ENCODE measurements around the gene ZIC5. TPM values are rescaled to one million over a fixed set of nuclear protein-coding genes. Genes with fewer than 3 reads are reported as not detected.
A peak's percentile ranks its signal among the peaks of the same experiment; 100 is the strongest.

Gene ZIC5
- total and polyA plus RNA-seq, 2 donors (not counting 1 experiment from before 2014, with no cell fraction given): not detected

DNA sequence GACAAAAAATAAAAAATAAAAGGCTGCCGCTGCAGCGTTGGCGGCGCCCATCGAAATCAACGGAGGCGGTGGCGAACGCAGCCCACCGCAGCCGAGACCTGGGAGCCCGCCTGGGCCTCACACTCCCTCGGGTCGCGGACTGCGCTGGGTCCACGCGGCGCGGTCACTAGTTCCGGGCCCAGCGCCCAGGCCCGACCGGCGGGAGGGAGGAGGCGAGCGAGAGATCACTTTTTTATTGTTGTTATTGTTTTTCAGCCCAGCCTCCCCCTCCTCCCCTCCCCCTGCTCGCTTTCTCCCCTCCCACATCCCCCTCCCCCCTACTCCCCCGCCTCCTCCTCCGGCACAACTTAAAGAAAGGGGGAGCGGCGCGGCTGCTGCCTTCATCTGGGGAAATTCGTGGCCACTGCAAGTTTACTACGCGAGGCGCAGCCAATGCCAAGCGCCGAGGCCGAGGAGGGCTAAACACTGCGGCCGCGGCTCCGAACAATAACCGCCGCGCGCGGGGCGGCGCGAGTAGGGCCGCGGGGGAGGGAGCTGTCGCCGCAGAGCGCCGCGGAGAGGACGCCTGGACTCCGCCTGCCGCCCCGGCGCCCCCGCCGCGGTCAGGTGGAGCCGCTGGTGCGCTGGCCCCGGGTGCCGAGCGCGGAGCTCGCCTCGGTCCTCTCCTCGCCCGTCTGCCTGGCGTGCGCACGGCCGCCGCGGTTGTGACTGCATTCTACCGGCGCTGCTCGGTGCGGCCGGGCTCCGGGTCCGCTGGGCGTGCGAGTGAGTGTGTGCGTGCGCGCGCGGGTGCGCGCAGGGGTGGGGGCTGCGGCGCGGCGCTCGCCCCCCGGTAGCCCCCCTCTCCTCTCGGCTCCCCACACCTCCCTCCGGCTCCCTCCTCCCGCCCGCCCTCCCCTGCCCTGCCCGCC is 9.5 kb upstream of the ZIC5 start:
- Histone ChIP-seq H3K27me3 (ENCODE audit: control insufficient read depth, insufficient read depth, low read length) (peaks cover 76% of the 10 kb centered on the region), H3K4me1 (ENCODE audit: control insufficient read depth, extremely low read depth, insufficient read depth, low read length) (no peaks in the 10 kb centered on the region), H3K79me2 (ENCODE audit: control insufficient read depth, insufficient read depth, low read length) (no peaks in the 10 kb centered on the region), H3K4me2 (ENCODE audit: extremely low read depth, insufficient read depth, low read length) (peak overlapping the region; percentile 59), H3K27ac (ENCODE audit: insufficient read depth, low read length) (no peak overlapping the region), H3K9me3 (ENCODE audit: control insufficient read depth, insufficient read depth, low read depth, low read length) (no peaks in the 10 kb centered on the region), H3K36me3 (ENCODE audit: control insufficient read depth, insufficient read depth, low read length) (no peaks in the 10 kb centered on the region), H3K4me3 (replicated peaks in 1 of 4; ENCODE audit: control extremely low read depth in 1 of 4, insufficient read depth in 1 of 4, low read depth in 3 of 4, low read length in 4 of 4) (peak overlapping the region; percentile 11 to 42 (median 30)), H3K9ac (ENCODE audit: insufficient read depth, low read length) (no peak overlapping the region), H4K20me1 (ENCODE audit: control insufficient read depth, extremely low read depth, insufficient read depth, low read length) (no peaks in the 10 kb centered on the region), H2AFZ (ENCODE audit: low read length) (no peak overlapping the region)
- TF ChIP-seq, protein P1, sequence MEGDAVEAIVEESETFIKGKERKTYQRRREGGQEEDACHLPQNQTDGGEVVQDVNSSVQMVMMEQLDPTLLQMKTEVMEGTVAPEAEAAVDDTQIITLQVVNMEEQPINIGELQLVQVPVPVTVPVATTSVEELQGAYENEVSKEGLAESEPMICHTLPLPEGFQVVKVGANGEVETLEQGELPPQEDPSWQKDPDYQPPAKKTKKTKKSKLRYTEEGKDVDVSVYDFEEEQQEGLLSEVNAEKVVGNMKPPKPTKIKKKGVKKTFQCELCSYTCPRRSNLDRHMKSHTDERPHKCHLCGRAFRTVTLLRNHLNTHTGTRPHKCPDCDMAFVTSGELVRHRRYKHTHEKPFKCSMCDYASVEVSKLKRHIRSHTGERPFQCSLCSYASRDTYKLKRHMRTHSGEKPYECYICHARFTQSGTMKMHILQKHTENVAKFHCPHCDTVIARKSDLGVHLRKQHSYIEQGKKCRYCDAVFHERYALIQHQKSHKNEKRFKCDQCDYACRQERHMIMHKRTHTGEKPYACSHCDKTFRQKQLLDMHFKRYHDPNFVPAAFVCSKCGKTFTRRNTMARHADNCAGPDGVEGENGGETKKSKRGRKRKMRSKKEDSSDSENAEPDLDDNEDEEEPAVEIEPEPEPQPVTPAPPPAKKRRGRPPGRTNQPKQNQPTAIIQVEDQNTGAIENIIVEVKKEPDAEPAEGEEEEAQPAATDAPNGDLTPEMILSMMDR (conservative IDR thresholded peaks at IDR 0.05 in 1 of 2, IDR thresholded peaks at IDR 0.05 in 1 of 2; ENCODE audit: low read depth in 1 of 2, low read length in 2 of 2): no peak
- no peak for TF ChIP-seq EZH2 (IDR thresholded peaks at IDR 0.05; ENCODE audit: low read length, missing control alignments)
- peak in 1 of 2 donors; percentile 51 for DNase-seq (ENCODE audit: low read depth in 2 of 2)

DNA sequence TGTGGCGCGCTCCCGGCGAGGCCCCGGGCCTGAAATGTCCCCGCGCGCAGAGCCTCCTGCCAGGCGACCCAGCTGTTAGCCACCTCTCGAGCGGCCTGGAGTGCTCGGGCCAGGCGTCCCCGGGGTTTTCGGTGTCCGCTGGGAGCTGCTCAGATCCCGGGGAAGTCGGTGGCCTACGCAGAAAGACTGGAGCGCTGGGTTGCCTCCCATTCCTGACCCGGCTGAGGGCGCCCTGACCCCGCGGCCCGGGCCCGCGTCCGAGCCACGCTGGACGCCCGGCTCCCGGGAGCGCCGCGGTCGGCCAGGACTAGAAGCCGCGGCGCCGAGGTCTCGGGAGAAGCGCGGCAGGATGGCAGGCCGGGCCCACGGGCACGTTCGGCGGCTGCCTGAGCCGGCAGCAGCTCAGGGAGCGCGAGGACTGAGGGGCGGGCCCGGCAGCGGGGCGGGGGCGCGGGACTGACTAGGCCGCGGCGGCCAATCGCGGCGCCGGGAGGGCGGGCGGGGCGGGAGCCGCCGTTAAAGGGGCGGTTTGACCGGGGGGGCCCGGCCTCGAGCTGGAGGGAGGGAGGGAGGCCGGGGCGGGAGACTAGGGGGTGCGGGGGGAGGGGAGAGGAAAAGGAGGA is 8.7 kb upstream of the ZIC5 start:
- no peak overlapping the region for H2AFZ ChIP-seq (ENCODE audit: low read length)
- H3K27ac ChIP-seq (ENCODE audit: insufficient read depth, low read length): no peak overlapping the region
- H3K9ac ChIP-seq (ENCODE audit: insufficient read depth, low read length): no peak overlapping the region
- H3K27me3 ChIP-seq (ENCODE audit: control insufficient read depth, insufficient read depth, low read length): peaks cover 80% of the 10 kb centered on the region
- H3K9me3 ChIP-seq (ENCODE audit: control insufficient read depth, insufficient read depth, low read depth, low read length): no peaks in the 10 kb centered on the region
- H3K4me2 ChIP-seq (ENCODE audit: extremely low read depth, insufficient read depth, low read length): peak overlapping the region; percentile 13
- H4K20me1 ChIP-seq (ENCODE audit: control insufficient read depth, extremely low read depth, insufficient read depth, low read length): no peaks in the 10 kb centered on the region
- H3K4me3 ChIP-seq (replicated peaks in 1 of 4; ENCODE audit: control extremely low read depth in 1 of 4, insufficient read depth in 1 of 4, low read depth in 3 of 4, low read length in 4 of 4): peak overlapping the region in 2 of 4 experiments; percentile 11 to 36
- H3K36me3 ChIP-seq (ENCODE audit: control insufficient read depth, insufficient read depth, low read length): no peaks in the 10 kb centered on the region
- H3K79me2 ChIP-seq (ENCODE audit: control insufficient read depth, insufficient read depth, low read length): no peaks in the 10 kb centered on the region
- H3K4me1 ChIP-seq (ENCODE audit: control insufficient read depth, extremely low read depth, insufficient read depth, low read length): no peaks in the 10 kb centered on the region
- DNase-seq (ENCODE audit: low read depth in 2 of 2): peak; percentile 51 to 69
- TF ChIP-seq, protein P1 (conservative IDR thresholded peaks at IDR 0.05 in 1 of 2, IDR thresholded peaks at IDR 0.05 in 1 of 2; ENCODE audit: low read depth in 1 of 2, low read length in 2 of 2): no peak
- no peak for TF ChIP-seq EZH2 (IDR thresholded peaks at IDR 0.05; ENCODE audit: low read length, missing control alignments)

DNA sequence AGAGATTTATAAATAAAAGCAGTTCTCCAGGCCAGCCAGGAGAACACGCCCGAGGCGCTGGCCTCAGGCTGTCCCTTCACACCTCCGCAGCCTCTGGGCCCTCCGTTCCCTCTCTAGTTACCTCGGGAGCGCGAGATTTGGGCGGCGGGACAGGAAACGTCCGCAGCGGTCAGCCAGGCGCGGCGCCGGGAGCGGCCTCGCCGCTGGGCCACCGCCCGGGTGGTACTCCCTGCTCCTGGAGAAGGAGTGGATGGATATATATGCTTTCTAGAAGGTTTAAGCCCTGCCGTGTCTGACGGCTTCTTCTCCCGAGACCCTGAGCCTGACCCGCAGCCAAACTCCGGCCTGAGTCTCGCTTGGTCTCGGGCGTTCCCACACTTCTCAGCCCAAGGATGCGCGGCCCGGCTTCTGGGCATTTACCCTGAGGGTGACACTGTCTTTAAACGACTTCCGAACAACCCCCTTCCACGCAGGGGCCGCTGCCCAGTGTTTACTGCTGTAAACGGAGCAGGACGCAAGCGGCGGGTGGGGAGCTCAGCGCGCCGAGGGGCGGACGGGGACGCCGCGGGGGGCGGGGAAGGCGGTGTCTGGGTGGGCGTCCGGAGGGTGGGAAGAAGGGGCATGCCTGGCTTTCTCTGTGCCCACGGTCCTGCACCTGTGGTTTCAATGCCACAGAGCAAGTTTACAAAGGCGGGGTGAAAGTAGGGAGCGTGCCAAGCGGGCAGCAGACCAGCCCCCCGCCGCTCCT is 8.1 kb upstream of the ZIC5 start:
- Histone ChIP-seq H3K4me3 (replicated peaks in 1 of 4; ENCODE audit: control extremely low read depth in 1 of 4, insufficient read depth in 1 of 4, low read depth in 3 of 4, low read length in 4 of 4) (peak overlapping the region in 1 of 4 experiments; percentile 36), H4K20me1 (ENCODE audit: control insufficient read depth, extremely low read depth, insufficient read depth, low read length) (no peaks in the 10 kb centered on the region), H2AFZ (ENCODE audit: low read length) (no peak overlapping the region), H3K36me3 (ENCODE audit: control insufficient read depth, insufficient read depth, low read length) (no peaks in the 10 kb centered on the region), H3K27ac (ENCODE audit: insufficient read depth, low read length) (no peak overlapping the region), H3K4me1 (ENCODE audit: control insufficient read depth, extremely low read depth, insufficient read depth, low read length) (no peaks in the 10 kb centered on the region), H3K9ac (ENCODE audit: insufficient read depth, low read length) (no peak overlapping the region), H3K27me3 (ENCODE audit: control insufficient read depth, insufficient read depth, low read length) (peaks cover 80% of the 10 kb centered on the region), H3K9me3 (ENCODE audit: control insufficient read depth, insufficient read depth, low read depth, low read length) (no peaks in the 10 kb centered on the region), H3K4me2 (ENCODE audit: extremely low read depth, insufficient read depth, low read length) (peak overlapping the region; percentile 35), H3K79me2 (ENCODE audit: control insufficient read depth, insufficient read depth, low read length) (no peaks in the 10 kb centered on the region)
- DNase-seq (ENCODE audit: low read depth in 2 of 2): no peak
- TF ChIP-seq EZH2 (IDR thresholded peaks at IDR 0.05; ENCODE audit: low read length, missing control alignments): peak; percentile 68
- TF ChIP-seq, protein P1 (conservative IDR thresholded peaks at IDR 0.05 in 1 of 2, IDR thresholded peaks at IDR 0.05 in 1 of 2; ENCODE audit: low read depth in 1 of 2, low read length in 2 of 2): no peak
